ENCODE measurements around the gene PLCL1.
A peak's percentile ranks its signal among the peaks of the same experiment; 100 is the strongest.

The PLCL1 gene

GRCh38 chr2:197924483-197924882 lies 120.1 kb downstream of the PLCL1 start:
- no peak overlapping the region for H3K4me3 ChIP-seq (ENCODE audit: control insufficient read depth, low read depth, low read length)
- TF ChIP-seq, protein P1, sequence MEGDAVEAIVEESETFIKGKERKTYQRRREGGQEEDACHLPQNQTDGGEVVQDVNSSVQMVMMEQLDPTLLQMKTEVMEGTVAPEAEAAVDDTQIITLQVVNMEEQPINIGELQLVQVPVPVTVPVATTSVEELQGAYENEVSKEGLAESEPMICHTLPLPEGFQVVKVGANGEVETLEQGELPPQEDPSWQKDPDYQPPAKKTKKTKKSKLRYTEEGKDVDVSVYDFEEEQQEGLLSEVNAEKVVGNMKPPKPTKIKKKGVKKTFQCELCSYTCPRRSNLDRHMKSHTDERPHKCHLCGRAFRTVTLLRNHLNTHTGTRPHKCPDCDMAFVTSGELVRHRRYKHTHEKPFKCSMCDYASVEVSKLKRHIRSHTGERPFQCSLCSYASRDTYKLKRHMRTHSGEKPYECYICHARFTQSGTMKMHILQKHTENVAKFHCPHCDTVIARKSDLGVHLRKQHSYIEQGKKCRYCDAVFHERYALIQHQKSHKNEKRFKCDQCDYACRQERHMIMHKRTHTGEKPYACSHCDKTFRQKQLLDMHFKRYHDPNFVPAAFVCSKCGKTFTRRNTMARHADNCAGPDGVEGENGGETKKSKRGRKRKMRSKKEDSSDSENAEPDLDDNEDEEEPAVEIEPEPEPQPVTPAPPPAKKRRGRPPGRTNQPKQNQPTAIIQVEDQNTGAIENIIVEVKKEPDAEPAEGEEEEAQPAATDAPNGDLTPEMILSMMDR (conservative IDR thresholded peaks at IDR 0.05; ENCODE audit: control insufficient read depth, insufficient read depth, low read depth, low read length): no peak

GRCh38 chr2:197925204-197925603 lies 120.8 kb downstream of the PLCL1 start:
- no peak for DNase-seq (ENCODE audit: low read depth)
- H3K4me3 ChIP-seq (ENCODE audit: control insufficient read depth, low read depth, low read length): no peak overlapping the region
- TF ChIP-seq, protein P1 (conservative IDR thresholded peaks at IDR 0.05; ENCODE audit: control insufficient read depth, insufficient read depth, low read depth, low read length): no peak

More at GRCh38 chr2:197924483-197924882, 120.1 kb downstream of the PLCL1 start:
- no peak for DNase-seq (ENCODE audit: low read depth)

- H3K4me3 ChIP-seq (ENCODE audit: control insufficient read depth, low read depth, low read length): no peak overlapping the region
- no peak for DNase-seq (ENCODE audit: low read depth)
- TF ChIP-seq, protein P1 (conservative IDR thresholded peaks at IDR 0.05; ENCODE audit: control insufficient read depth, insufficient read depth, low read depth, low read length): no peak
Measured at GRCh38 chr2:197925976-197926375, 121.6 kb downstream of the PLCL1 start.

GRCh38 chr2:197926673-197927072 lies 122.3 kb downstream of the PLCL1 start:
- no peak overlapping the region for H3K4me3 ChIP-seq (ENCODE audit: control insufficient read depth, low read depth, low read length)
- TF ChIP-seq, protein P1 (conservative IDR thresholded peaks at IDR 0.05; ENCODE audit: control insufficient read depth, insufficient read depth, low read depth, low read length): no peak
- peak; percentile 41 for DNase-seq (ENCODE audit: low read depth)

DNA sequence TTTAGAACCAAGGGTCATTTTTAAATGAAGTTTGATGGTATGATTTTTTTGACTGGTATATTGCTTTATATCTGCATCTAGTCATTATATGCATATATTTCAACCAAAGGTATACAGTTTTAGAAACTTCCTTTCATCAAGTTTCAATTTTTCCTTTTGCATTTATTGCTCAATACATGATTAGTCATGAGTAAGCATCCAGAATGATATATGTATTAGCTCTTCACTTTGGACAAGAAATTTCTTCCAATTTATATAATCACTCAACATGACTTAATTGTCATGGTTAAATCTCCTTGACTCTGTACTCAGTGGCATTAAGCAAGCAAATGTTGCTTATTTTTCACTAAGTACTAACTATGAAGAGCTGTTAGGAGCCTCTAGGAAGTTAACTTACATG lies 123.6 kb downstream of the PLCL1 start:
- no peak overlapping the region for H3K4me3 ChIP-seq (ENCODE audit: control insufficient read depth, low read depth, low read length)
- DNase-seq (ENCODE audit: low read depth): peak; percentile 57
- TF ChIP-seq, protein P1 (conservative IDR thresholded peaks at IDR 0.05; ENCODE audit: control insufficient read depth, insufficient read depth, low read depth, low read length): no peak

DNA sequence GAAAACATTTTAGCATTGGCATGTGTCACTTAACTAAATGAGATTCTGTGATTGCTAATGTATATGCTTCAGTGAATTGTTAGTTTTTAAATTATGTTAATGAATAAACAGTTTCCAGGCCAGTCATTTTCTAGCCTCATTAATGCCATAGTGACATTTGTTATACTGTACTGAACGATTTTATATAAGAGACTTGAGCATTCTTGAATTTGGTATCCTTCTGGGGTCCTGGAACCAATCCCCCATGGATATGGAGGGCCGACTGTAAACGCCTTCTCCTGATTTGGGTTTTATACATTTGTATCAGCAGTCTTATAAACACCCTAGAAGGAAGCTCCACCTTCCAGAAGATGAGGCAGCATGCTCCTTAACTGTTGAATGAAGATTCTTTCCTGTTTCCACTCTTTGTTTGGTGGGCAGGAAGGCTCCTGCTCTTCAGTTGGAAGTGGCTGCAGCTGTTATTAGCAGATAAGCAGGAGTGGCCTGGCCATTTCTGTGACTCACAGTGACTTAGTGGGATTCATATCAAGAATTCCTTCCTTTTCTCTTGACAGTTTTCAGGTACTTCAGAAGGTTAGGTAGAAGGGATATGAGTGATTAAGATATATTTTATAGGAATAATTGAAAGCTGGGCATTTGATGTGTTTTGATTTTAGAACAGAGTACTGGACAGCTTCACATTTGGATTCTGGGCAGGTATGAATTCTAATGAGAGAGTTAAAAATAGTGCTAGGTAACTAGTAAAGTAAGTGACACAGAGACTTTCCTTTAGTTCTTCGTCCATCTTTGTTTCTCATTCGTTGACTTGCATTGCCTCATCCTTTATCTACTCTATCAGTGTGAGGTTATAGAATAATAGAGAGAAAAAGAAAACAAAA lies 124.9 kb downstream of the PLCL1 start:
- DNase-seq (ENCODE audit: low read depth): no peak
- H3K4me3 ChIP-seq (ENCODE audit: control insufficient read depth, low read depth, low read length): no peak overlapping the region
- TF ChIP-seq, protein P1 (conservative IDR thresholded peaks at IDR 0.05; ENCODE audit: control insufficient read depth, insufficient read depth, low read depth, low read length): no peak

All from fibroblast of mammary gland (primary cell).